GM19397 (cell line): ENCODE results near the gene TOP1.
"Not testable (repeated sequence)": the region's sequence is repeated elsewhere in the genome, so short reads cannot be mapped to it uniquely, and the experiment has no call there.

Experiments used
- ATAC-seq: cut with Tn5 transposase; IDR thresholded peaks from one replicate; pipeline ENCODE4 v1.9.1; 2021; ENCODE audit warnings: mild to moderate bottlenecking, moderate library complexity; ENCODE audit not compliant: unreplicated experiment

The TOP1 gene

DNA sequence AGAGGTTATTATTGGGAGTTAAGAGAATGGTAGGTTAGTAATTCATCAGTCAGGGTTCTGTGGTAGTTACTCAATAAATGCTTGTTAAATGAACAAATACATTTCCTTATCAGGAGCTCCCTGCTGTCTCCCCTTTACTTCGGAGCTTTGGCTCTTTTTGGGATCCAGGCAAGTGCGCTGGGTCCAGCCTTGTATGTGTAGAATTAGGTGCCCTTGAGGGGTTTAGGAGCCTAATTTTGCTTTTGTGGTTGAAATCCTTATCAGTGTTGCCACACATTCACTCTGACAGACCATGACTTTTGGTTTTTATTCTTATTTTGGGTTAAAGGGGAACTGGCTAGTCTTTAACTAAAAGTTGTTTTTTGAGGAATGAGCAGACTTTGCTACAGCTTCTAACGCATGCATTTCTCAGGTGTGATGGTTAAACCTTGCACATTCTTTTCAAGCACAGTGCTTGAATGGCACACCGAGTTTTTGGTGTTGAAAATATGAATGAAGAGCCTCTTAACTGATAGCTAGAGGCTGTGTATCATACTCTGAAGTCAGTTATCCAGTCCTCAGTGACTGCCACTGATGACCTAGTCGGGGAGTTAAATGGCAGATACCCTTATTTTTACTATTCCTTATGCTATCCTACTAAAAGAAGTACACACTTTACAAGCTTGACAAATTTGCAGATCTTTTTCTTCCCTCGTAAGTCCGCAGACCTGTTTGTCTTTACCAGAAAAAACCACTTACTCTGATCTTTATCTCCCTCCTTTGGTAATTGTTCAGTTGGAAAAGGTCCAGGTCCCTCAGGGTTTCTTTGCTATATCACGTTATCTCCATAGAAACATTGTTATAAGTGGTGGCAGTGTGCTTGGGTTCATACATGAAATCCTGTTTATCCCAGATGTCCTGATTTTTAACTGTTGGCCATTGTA, 58.0 kb downstream of the TOP1 start:
- no peak for ATAC-seq

DNA sequence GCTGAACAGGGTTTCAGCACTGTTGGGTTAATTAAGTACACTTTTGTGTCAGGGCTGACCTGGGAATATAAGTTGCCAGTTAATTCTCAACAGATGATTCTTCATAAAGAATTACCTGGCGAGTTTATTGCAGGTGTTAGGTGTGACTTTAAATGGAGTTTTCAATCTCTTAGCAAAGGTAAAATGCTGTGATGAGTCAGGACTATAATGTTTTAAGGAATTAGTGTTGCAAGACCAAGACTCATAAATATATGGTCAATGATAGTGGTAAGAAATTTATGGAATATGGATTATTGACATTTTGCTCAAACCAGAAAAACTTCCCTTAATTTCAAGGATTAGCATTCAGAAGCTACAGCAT, 58.7 kb downstream of the TOP1 start:
- ATAC-seq = no peak

DNA sequence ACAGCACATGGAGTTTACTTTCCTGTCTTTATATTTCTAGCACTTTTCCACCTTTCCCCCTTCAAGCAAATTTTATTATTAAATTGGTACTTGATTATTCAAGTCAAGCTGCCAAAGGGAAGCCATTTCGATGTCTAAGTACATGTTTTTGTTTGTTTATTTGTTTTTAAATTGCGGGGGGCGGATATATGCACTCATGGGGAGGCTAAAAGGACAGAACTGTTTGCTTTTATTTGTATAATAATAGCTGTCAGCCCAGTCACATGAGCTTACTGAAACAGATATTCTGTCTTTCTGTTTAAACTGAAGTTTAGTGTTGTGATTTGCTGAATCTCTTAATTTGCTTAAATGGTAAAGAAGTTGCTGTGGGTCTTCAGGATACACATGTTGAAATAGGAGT, 59.2 kb downstream of the TOP1 start:
- no peak for ATAC-seq

DNA sequence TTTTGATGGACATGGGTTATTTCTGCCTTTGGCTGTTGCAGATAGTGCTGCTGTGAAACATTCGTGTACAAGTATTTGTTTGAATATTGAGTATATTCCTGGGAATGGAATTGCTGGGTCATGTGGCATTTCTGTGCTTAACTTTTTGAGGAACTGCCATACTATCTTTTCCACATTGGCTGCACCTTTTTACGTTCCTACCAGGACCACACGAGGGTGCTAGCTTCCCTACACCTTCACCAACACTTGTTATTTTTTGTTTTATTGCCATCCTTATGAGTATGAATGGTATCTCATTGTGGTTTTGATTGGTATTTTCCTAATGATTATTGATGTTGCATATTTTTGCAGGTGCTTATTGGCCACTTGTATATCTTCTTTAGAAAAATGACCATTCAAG, 60.9 kb downstream of the TOP1 start:
- ATAC-seq = no peak

DNA sequence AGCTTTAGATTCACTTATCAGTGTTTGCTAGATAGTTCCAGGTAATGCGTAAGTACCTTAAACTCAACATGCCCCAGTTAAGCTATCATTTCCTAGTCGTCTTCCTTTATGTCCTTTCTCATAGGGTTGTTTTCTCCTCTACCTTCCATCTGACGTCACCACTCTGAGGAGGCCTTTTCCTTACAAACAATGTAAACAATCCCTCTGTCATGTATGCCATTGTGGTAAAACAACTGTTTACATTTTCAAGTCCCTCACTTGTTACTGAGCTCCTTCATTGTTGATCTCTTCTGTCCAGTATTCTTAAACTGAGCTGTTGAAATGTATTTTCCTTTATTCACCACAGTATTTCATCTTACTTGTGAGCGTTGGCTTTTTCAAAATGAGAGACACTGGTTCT, 63.3 kb downstream of the TOP1 start:
- no peak for ATAC-seq

DNA sequence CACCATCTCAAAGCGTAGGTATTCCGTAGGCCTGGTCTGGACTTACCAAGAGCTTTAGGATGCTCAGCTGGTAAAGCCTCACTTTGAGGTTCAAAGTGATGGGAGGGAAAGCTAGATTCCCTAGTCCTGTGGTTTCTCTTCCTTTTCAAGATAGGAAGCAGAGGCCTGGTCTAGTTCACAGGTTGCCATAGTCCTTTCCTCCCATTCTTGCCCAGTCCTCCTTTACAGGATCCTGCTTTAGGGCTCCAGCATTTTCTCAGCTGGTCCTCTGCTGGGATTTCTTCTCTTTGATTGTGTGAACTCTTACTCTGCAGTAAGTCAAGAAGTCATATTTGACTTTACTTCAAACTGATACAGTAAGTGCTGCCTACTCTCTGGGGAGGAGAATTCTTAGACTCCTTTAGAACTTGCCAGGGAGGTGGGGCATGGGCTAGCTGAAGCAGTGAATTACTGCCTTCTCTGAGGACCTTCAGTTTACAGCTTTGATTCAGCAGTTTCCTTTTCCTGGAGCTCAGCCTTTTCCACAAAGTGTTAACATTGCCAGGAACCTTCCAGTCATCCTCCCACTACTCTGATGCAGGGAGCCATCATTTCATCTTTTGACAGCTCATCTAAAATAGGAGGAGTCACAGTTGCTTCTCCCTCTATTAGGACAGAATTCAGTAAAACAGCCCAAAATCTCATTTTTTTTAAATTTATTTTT, 65.9 kb downstream of the TOP1 start:
- ATAC-seq = no peak

DNA sequence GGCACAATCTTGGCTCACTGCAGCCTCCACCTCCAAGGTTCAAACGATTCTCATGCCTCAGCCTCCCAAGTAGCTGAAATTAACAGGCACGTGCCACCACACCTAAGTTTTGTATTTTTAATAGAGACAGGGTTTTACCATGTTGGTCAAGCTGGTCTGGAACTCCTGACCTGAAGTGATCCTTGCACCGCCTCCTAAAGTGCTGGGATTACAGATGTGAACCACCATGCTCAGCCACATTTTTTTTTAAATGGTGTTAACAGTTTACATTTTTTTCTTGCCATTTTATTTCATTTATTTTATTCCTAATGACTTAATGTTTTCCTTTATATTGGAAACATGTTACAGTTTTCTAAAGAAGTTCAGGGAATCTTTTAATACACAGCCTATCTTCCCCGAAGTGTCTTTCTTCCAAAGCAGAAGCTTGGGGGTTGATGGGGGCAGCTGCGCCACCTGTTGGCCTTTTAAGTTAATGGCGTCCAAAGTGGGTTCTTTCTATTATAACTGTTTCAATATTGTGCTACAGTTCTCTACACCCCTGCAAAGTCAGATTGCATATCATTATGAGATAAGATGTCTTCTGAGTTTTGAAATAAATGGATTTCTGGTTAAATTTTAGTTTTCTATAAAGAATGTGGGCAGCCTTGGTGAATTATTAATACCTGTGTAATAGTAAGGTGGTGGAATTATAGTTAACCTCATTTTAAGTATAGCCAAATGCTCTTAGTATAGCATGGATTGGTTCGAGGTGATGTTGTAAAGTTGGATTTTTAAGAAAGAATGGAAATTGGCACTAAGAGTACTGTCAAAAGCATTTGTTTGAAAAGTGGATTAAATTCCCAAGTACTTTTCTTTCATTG, 66.7 kb downstream of the TOP1 start:
- ATAC-seq = no peak

DNA sequence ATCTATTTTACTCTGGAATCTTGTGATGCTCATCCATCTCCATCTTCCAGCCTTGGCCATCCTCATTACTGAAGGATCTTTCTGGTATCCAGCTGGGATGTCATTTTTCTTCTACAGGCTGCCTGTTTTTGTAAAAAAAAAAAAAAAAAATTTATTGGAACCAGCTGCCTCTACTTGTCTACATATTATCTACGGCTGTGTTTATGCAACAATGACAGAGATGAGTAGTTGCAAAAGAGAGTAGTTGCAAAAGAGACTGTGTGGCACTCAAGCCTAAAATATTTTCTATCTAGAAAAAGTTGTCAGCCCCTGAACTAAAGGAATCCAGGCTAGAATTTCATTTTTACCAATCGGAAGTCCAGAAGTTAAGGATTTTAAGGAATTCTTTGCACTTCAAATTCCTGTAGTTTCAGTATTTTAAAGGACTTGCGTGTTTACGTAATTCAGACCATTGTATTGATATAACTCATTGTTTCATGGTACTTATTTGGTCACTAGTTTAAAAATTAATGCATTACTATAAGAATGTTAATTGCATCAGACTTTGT, 70.2 kb downstream of the TOP1 start:
- no peak for ATAC-seq

DNA sequence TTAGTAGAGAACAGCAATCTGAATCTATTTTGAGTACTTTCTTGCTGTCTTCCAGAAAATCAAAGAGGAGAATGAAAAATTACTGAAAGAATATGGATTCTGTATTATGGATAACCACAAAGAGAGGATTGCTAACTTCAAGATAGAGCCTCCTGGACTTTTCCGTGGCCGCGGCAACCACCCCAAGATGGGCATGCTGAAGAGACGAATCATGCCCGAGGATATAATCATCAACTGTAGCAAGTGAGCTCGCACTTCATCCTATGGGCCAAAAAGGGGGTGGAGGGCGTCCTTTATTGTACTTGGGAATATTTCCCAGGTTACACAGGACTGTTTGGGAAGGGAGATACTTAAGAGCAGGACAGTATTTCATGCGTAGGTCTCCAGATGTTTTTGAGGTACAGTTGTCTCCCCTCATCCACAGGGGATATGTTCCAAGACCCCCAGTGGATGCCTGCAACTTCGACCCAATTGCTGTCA, 71.4 kb downstream of the TOP1 start:
- no peak for ATAC-seq

DNA sequence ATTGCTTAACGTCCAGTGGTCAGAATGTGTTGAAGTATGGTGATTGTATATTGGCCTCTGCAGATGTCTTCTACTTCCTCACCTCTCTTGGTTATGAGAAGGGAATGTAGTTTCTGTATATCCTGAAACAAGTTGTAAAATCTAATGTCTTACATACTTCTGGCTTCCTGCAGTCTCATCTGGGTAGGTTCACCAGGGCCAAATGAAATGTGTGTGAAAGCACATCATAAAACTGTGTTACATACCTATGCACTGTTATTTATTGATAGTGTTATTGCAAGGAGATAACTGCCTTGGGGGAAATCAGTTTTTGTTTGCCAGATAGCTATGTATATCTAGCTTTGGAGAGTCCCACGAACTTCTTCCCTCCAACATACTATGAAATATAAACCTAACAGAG, 73.0 kb downstream of the TOP1 start:
- no peak for ATAC-seq

DNA sequence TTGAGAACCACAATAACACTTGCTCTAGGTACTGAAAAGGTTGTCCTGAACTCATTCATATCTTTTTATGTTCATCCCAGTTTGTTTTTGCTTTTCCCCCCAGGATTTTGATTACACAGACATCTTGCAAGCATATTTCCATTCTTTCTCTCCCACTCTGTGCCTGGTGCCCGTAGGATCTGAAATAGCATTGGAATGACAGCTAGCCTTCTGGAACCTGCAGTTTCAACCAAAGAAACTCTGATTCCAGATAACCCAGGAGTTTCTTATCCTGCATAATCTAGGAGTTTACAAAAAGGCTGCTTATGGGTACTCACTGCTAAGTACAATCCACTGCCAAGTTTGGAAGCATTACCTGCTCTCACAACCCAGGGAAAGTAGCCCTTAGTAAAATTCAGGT, 79.9 kb downstream of the TOP1 start:
- no peak for ATAC-seq

DNA sequence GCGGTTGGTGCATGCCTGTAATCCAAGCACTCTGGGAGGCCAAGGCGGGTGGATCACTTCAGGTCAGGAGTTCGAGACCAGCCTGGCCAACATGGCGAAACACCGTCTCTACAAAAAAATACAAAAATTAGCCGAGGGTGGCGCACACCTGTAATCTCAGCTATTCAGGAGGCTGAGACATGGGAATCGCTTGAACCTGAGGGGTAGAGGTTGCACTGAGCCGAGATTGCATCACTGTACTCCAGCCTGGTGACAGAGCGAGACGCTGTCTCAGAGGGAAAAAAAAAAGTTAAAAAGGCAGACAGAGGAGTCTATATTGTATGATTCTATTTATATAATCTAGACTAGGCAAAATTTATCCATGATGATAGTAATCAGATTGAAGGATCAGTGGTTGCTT, 81.4 kb downstream of the TOP1 start:
- no peak for ATAC-seq

DNA sequence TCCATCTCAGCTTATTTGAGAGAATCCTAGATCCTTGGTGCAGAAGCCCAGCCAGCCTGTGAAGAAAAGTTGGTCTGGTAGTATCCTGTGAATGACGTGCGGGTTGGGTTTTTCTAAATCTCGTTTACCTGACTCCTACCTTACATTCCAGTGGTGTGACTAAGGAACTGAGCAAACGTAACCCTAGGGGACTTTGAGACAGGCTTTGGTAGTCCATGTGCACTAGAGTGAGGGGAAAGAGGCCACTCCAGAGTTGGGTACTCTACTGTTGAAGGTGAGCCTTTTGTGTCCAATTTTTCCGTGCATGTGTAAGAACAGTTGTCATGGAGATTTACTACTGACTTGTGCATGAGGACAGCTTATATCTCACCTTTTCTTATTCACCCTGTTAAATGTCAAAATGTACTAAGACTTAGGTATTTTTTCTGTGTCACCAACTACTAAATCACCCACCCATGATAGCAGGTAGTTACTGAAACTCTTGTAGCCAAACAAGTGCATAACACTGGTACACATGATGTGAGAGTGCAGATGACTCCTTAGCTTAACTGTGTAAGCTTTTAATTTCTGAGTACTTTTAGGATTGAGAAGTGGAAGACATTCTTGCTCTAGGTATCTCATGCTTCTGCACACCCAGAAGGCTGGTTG, 82.4 kb downstream of the TOP1 start:
- no peak for ATAC-seq

DNA sequence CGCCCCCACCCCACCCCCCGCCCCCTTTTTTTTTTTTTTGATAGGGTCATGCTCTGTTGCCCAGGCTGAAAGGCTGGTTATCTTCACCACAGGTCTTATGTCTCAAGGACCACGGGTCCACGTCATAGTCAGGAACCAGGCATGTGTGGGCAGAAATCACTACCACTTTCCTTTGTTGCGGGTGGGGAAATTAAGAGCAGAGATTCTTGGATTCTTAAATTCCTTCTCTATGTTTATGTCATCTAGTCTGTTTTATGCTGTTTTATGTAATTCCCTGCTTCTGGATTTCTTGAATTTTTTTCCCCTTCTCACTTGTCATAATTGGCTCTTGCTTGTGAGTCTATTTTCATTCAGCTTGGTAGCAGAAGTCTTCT, 82.9 kb downstream of the TOP1 start:
- no peak for ATAC-seq

DNA sequence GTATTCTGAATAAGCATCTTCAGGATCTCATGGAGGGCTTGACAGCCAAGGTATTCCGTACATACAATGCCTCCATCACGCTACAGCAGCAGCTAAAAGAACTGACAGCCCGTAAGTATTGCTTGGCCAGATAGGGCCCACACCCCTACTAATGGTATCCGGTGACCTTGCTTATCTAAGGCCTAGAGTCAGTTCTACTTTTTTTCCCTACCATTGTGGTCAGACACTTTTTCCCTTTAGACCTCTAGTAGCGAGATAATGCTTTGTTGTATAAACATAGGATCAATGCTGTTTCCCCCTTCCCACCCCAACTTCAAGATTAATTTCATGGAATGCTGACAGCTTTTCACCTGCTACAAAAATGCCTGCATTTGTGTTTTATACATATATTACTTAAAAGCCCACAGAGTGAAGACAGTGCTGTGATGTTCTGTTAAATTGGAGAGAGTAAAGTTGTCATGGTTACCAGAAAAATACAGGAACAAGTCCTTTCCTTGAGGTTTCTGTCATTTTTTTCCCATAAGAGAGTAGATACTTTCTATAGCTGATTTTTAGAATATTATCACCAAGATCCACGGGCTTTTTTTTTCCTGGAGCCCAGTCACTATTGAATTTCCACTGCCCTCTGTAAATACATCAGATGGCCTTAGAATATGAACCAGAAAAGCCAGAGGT, 87.8 kb downstream of the TOP1 start:
- no peak for ATAC-seq

DNA sequence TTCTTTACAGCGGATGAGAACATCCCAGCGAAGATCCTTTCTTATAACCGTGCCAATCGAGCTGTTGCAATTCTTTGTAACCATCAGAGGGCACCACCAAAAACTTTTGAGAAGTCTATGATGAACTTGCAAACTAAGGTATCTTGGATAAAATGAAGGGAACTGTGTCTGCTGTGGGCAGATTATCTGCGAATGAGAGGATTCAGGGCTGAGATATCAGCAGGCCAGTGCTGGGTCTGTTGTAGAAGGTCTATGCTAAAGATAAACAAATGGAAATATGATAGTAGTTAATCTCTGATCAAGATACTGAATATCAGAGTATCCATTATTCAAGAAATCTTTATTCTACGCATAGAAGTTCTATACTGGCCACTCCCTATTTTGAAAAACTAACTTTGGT, 89.5 kb downstream of the TOP1 start:
- not testable (repeated sequence) for ATAC-seq

DNA sequence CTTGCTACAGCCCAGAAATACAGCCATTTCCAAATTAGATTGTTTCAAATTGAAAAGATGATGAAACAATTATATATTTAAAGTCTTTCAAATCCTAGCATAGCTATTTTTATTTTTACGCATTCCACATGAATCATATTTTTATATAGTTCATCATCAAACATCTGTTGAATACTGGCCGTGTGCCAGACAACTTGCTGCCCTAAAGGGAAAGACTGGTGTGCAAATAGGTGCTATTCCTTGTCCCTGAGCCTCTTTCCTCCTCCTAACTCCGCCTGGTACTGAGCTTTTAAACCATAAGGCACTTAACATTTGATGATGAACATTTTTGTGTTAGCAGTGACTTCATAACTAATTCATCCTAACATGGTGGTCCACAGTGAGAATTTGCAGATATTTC, 90.0 kb downstream of the TOP1 start:
- ATAC-seq = no peak

DNA sequence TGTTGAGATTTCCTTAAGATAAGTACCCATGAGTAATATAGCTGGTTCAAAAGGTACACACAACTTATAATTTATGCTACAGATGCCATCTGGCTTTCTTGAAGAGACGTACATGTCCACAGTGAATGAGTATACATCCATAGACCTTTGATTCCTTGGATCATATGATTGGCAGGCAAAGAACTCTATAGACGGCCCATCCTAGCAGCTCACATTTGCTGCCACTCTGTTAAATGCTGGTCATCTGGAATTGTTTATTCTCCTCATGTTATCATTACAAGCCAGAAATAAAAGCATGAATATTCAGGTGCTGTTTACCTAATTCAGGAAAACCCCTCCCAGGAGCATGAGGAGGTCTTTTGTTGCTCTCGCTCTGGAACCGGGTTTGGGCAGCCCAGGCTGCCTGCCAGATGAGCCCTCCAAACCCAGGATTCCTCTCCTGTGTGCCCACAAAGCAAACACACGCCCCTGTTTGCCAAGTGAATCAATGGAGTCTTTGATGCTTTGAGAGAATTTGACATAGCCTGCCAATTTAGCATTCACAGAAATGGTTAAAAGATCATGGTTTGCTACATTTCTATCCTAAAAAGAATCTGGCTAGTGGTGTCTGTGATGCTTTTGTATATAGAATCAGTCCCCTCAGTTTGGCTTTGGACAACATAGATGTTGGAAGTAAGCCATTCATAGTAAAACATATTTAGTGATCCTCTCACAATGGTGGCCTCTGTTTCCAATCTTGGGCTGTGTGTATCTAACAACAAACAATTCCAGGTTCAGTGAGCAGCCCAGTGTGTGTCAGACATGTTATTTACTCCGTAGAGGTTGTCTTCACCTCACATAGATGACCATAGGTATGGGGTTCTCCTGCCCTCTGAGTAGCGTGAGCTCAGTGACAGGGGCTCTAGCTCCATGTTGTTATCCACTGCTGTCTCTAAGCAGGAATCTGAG, 91.3 kb downstream of the TOP1 start:
- no peak for ATAC-seq

DNA sequence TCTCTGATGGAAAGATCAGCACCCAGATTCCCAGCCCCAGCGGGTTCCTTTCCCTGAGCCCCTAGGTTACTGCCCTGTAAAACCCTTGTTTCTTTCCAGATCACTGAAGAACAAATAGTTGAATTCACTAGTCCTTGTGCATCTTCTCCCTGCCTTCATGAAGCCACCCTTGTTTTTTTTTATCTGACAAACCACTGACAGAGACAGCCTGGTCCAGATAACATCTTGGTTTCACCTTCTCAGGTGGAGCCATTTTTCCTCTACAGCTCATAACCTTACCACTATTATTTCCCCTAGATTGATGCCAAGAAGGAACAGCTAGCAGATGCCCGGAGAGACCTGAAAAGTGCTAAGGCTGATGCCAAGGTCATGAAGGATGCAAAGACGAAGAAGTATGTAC, 92.8 kb downstream of the TOP1 start:
- ATAC-seq = no peak
